22Rv1 (cell line): ENCODE data around the gene TMEM196.
A peak's percentile ranks its signal among the peaks of the same experiment; 100 is the strongest.

Experiments used
- H3K27ac ChIP-seq: fragments of 450-650 bp; 2 replicates; pipeline ENCODE4 v1.5.1; 2017
- CTCF ChIP-seq: fragments of 450-650 bp; IDR thresholded peaks from 2 replicates; pipeline ENCODE4 v1.5.1; 2017; ENCODE audit warnings: mild to moderate bottlenecking
- ZFX ChIP-seq: fragments of 450-650 bp; IDR thresholded peaks from 2 replicates; pipeline ENCODE4 v1.6.1; 2017; ENCODE audit warnings: antibody characterized with exemption, borderline replicate concordance

The TMEM196 gene

GRCh38 chr7:19708397-19709248 lies 64.8 kb downstream of the TMEM196 start, which contains the start of gene POLR1F:
Gene POLR1F (minus strand): TSS chr7:19709037. CDS start chr7:19709016, 21 bp downstream.
- TF ChIP-seq ZFX (no peak), CTCF (peak; percentile 95)
- H3K27ac ChIP-seq = peak within 1 kb of the TSS; percentile 48

GRCh38 chr7:19707240-19707639 lies 66.2 kb downstream of the TMEM196 start:
- TF ChIP-seq CTCF = no peak
- TF ChIP-seq ZFX = no peak
- no peak overlapping the region for H3K27ac ChIP-seq

GRCh38 chr7:19705663-19706062 lies 67.8 kb downstream of the TMEM196 start:
- TF ChIP-seq CTCF (no peak), ZFX (no peak)
- H3K27ac ChIP-seq = no peak overlapping the region

- TF ChIP-seq ZFX (no peak), CTCF (no peak)
- peak overlapping the region; percentile 43 for H3K27ac ChIP-seq
Measured at GRCh38 chr7:19701471-19701870, 71.9 kb downstream of the TMEM196 start.

GRCh38 chr7:19700936-19701335 lies 72.5 kb downstream of the TMEM196 start:
- no peak for TF ChIP-seq CTCF
- no peak for TF ChIP-seq ZFX
- H3K27ac ChIP-seq = peak overlapping the region; percentile 43

- H3K27ac ChIP-seq = no peak overlapping the region
- no peak for TF ChIP-seq ZFX
- no peak for TF ChIP-seq CTCF
Measured at GRCh38 chr7:19698331-19698730, 75.1 kb downstream of the TMEM196 start.

- TF ChIP-seq ZFX (no peak), CTCF (no peak)
Measured at GRCh38 chr7:19696926-19697325, 76.5 kb downstream of the TMEM196 start.

More at GRCh38 chr7:19696926-19697325, 76.5 kb downstream of the TMEM196 start:
- H3K27ac ChIP-seq = no peak overlapping the region
